NOMO-1 treated with dmso at 0.1 percent for 144 hours (cell line): ENCODE measurements around the gene ZNF516.
A peak's percentile ranks its signal among the peaks of the same experiment; 100 is the strongest.

ENCODE experiments used
- DNase-seq: peaks from one replicate; lab custom pipeline; 2025; ENCODE audit not compliant: unreplicated experiment; lab: John Stamatoyannopoulos, UW

ZNF516 gene

GRCh38 chr18:76514573-76514972 lies 19.5 kb upstream of the ZNF516 start:
- peak; percentile 66 for DNase-seq

DNA sequence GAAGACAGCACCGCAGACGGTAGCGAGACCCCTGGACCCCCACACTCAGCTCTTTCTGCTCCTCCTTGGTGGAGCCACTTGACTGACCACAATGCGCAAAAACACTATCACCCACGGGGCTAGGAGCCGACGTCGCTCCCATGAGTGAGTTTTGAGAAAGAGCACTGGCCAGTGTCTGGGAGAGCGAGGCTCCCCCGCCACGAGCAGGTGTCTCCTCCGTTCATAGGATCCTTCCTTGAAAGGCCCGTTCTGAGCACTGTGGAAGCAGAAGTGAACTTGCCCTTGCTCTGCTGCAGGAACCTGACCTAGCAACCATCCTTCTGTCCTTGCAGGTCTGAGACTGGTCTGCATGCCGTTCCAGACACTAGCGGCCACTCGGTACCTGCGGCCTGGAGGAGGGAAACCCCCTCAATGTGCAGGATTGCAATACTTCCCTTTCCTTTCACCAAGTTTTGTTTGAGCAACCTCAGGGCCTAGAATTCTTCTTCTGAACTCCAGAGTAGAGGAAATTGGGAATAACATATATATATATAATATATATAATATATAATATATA lies 12.9 kb upstream of the ZNF516 start:
- no peak for DNase-seq

DNA sequence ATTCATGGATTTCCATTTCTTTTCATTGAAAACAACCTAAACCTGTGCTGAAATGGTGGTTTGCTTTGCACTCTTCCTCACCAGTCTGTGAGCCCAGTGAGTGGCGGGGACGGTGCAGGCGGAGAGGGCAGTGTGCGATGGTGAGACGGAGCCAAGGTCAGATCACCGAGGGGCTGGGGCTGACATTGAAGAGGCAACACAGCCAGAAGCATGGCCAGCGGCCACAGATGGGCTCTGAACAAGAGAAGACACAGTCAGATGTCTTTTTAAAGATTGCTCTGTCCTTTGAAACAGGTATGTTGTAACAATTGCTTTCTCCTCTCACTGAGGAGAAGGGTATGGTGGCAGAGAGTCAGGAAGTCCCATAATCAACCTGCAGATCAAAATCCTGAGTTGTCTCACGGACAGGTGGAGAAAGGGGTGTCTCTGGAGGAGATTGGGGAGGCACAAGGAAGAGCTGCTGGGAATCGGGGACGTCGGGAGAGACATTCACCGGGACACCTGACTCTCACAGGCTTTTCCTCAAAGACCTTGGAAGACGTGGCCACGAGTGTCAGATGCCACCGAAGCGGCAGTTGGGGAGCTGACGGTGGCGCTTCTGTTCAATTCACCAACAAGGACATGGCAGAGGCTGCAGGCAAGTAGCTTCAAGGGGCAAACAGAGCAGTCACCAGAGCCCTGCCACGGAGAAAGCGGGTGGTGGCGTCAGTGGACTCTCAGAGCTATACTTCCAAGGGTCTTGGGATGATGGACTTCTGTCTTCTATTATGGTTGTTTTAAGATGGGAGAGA lies 12.1 kb upstream of the ZNF516 start:
- DNase-seq = no peak

DNA sequence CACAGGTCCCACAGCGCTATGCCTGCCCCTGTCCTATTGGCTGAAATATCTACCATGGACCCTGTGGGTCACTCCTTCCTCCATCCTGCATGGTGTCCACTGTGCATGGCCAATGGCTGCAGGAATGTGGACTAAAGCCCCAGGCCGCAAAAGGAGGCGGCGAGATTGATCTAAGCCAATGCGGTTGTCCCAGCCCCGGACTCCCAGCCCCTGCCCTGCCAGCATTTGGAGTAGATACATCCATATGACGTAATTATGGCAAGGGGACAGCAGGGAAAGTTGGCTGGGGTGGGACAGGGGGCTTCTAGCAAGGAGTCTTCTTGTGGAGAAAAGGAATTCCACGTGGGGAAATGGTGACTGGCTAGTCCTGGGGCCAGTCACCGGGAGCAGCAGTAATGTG lies 11.4 kb upstream of the ZNF516 start:
- DNase-seq = no peak

DNA sequence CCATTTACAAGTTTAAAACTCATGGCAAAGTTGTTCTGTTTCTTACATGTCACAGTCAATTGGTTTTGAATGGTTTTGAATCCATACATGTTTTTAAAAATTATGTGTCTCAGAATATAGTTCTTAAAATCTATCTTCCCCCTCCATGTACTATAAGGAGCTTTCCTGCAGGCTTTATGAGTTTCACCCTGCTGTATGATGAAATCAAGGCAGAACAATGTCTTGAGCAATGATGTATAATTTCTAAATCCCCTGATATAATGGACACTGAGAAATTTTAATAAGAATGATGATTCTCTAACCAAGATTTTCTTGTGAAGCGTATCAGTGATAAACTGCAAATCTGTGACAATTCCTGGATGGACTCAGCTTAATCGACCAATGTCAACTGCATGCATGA lies 10.6 kb upstream of the ZNF516 start:
- peak; percentile 39 for DNase-seq

- DNase-seq = no peak
These were observed 9.7 kb upstream of the ZNF516 start for GRCh38 chr18:76504749-76505148.

DNA sequence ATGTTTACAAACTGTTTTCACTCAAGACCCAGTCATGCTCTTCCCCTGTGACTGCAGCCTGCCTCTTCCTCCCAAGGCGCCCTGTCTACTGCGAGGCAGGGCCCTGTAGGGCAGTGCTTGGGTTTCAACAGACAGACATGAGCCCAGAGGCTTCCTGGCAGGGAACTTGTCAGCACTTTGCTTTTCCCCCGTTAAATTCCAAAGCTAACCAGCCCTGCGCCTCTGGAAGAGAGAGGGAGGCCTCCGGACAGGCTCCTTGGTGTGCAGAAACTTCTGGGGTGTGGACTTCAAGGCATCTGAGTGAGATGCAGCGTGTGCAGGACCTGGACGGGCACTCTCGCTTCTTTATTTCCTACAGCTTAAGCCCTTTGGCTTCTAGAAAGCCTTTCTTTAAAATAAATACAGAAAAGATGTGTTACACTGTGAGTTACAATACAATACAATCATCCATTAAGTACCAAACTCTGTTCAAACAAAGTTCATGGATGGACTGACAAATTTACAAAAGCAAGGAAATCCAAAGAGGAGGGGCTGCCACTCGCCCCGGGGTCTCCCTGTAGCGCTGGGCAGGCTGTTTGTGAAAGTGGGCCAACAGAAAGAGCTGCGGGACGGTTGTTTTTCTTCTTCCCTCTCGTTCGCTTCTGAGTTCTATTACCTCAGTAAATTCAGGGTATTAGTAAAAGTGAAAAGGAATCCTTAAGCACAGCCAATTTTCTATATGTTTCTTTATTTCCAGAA lies 8.8 kb upstream of the ZNF516 start:
- no peak for DNase-seq

- DNase-seq = no peak
These were observed 7.5 kb upstream of the ZNF516 start for GRCh38 chr18:76502551-76502950.

DNA sequence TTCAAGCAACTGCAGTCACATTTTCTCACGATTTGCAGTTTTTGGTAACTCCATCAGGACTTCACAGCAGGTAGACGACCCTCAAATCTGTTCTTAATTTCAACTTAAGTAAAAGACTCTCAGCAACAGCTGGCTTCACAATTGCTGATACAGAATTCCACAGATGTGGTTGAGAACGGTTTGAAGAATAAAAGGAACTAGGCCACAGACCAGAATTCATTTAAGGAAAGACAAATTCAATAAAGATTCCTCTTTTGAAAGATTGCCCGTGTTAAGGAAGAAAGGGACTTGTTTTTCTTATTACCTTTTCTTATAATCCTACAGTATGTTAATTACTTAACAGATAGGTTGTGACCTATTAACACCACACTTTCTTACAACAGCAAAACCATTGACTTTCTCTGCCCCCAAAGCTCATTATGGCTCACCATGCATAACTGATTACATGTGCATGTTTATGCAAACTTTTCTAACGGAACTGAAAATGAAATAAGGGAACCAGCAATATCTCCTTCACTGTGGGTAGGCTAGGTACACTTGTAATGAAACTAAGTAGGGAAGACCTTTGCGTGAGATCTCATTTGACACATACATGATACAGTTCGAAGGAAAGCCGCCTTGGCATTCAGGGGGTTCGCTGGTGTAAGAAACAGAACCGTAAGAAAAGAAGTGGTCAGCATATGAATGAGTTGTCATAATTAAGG lies 4.7 kb upstream of the ZNF516 start:
- peak; percentile 78 for DNase-seq

DNA sequence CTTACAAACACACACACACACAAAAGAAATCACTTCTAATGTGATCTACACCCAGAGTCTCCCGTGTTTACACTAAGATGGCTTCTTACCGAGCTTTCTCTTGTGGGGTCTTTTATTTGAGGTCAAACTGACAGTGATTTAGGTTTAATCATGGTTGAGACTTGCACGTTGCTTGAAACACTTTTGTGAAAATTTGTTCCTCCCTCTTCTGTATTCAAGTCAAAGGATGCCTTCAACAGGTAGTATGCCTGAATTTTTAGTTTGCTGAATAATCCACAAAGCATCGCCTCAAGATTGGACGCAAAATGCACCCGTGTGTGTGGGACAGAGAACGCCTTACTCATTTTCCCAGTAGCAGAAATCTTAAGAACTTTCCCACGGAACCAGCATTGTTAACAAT lies 4.0 kb upstream of the ZNF516 start:
- DNase-seq = no peak

DNA sequence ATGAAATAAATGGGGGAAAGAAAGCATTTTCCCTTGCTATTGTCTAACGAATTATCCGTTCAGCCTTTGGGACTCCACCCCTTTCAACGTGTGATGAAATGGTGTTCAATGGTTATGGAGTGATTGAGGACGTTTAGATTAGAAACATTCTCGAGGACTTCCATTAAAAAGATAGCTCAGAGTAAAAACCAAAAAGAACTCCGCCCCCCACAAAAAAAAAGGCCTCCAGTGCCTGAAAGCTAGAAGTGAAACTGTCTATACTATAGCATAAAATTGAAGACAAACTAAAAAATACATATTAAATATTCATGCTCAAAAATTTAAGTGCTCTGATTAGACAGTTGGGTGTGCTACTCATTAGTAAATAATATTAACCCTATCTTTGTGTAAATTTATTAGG lies 3.0 kb upstream of the ZNF516 start:
- peak; percentile 37 for DNase-seq

DNA sequence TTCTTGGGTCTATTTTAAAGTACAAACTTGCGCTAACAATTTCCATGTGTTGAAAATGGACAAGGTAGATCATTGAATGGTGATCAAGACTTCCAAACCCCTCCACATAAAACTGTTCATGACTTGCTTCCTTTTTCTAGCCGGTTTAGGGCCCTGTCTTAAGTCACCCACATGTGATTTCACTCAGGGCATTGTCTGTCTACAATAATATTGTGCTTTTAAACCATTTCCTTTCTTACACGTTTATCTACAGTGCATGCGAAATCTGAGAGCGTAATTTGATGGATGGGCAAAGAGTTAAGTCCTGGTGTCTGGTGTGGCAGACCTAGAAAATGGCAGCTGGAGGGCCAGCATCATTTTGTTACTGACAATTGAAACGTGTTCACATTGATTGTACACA lies 2.0 kb upstream of the ZNF516 start:
- no peak for DNase-seq

DNA sequence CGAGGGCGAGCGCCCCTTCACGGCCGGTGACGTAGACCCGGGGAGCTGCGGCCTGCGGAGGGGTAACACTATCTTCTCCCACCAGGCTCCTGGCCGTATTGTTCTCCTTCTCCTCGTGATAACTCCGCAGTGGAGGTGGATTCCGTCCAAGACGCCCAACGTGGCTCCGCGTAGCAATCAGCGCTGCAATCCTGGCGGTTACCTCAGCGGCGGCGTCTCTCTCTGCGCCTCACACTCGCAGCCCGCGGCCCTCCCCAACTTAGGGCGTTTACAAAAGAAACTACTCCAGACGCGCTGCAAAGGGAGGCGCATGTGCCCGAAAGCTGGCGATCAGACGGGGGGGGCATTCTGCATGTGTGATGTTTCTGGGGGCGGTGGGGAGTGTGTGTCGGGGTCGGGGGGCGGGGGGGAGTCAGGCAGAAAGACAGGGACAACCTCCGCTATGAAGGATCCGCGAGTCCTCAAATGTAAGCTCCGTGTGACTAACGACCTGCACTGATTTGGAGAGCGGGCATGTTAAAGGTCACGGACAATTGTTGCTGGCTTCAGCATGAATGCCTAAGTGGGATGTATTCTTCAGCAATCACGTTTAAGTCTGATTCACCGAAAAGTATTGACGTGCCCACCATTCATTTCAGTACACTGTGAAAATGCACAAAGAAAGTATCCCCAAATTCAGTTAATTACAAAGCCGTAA lies 1.3 kb upstream of the ZNF516 start:
- DNase-seq = peak; percentile 72

DNA sequence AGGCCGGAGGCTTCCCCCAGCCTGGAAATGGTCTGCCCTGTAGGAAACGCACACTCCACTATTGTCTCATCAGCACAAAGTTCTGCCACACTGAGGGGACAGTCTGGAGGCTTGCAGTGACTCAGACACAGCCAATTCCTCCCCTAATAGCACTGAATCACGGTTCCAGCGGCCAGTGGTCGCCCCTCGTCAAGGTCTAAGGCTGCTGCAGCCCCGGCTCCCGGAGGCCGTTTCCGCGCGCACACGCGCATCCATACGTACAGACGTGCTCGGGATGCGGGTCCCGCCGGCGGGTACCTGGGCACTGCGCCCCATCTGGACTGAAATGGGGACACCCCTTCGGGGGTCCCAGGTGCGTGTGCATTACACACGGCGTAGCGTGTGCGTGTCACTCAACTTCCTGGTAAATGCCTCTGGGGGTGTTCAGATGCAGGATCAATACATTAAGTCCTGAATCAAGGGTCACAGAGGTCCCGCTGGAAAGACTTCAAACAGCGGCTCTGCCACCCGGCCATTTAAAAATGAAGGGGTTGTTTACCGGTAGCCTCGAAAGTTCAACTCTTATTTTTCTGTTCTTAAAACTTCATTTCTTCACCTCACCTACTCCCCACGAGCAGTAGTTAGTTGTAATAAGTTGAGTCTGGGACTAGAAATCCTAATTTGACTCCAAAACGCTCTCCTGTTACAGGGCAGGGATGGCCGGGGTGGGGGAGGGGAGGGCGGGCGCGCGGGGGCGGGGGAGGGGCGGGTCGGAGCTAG lies 572 bp upstream of the ZNF516 start:
- DNase-seq = no peak

GRCh38 chr18:76494231-76495005 lies 624 bp downstream of the ZNF516 start:
- DNase-seq = no peak

GRCh38 chr18:76493213-76494161 lies 1.6 kb downstream of the ZNF516 start:
- peak; percentile 76 for DNase-seq

DNA sequence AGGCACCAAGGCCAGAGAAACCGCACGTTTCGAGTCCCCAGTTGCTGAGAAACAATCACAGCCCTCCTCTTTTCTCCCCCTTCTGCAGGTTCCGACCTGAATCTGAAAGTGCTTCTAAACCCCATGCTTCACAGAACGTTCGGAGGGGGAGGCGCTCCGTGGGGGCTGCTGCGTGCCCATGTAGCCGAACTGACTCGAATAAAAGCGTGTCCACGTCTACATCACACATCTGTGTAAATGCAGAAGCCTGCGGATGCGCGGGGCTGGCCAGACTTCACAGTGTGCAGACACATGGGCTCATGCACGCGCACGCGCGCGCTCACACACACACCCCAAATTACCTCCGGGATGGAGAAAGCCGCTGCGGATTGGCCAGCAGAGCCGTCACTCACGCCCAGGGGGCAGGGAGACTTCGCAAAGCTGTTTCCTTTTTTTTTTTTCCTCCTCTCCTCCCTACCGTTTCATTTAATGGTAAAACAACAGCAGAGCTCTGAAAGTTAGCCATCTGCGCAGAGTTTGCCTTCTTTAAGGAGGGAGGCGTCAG lies 2.3 kb downstream of the ZNF516 start:
- DNase-seq = peak; percentile 93
